Prostate gland (tissue), 2 donors: ENCODE measurements around the gene VCAM1. TPM values are rescaled to one million over a fixed set of nuclear protein-coding genes. Genes with fewer than 3 reads are reported as not detected.

Source experiments
- DNase-seq: peaks from one replicate; pipeline ENCODE4 v3.0.0-alpha.2; 2019; ENCODE audit warnings: low spot score
- H3K27ac ChIP-seq, 2 donors: fragments of 200-600 bp; sonication (generic); 2 replicates each; pipeline ENCODE4 v1.5.1; 2017 to 2019
- H3K27me3 ChIP-seq: fragments of 200-600 bp; sonication (generic); replicated peaks from 2 replicates; pipeline ENCODE4 v1.5.1; 2019; ENCODE audit not compliant: insufficient read depth
- H3K36me3 ChIP-seq, 2 donors: fragments of 200-600 bp; sonication (generic); 1 replicate in 1 of 2; 2 replicates in 1 of 2; pipeline versions ENCODE4 v1.5.1 to v1.8.1; 2017 to 2019
- H3K4me1 ChIP-seq: fragments of 200-600 bp; sonication (generic); replicated peaks from 2 replicates; pipeline ENCODE4 v1.5.1; 2019
- H3K4me3 ChIP-seq, 2 donors: fragments of 200-600 bp; sonication (generic); 2 replicates each; pipeline ENCODE4 v1.5.1; 2017 to 2019
- H3K9me3 ChIP-seq: fragments of 200-600 bp; sonication (generic); 2 replicates; pipeline ENCODE4 v1.5.1; 2017
- POLR2A ChIP-seq: fragments of 450-650 bp; IDR thresholded peaks from one replicate; pipeline ENCODE4 v1.6.1; 2016; ENCODE audit warnings: antibody characterized with exemption, mild to moderate bottlenecking
- POLR2AphosphoS5 ChIP-seq: sonication (generic); formaldehyde crosslinking; IDR thresholded peaks from one replicate; pipeline ENCODE4 v1.6.1; 2017; ENCODE audit warnings: antibody characterized with exemption
- WGBS: methylation state at CpG from one replicate; pipeline ENCODE4 v1.1.5; 2018; 5-methylcytosine and 5-hydroxymethylcytosine counted together
- intact Hi-C: fragments of 100-400 bp; cut with DNase I; formaldehyde crosslinking; loops from one replicate; pipeline ENCODE4 v1.14.2; 2022
- total RNA-seq, 2 donors: library from RNA; depleted of rRNA; stranded (reverse); fragments of >200 nt; gene quantifications; one replicate each; pipeline ENCODE4 v1.1.0, GENCODE V29; 2016
- TF ChIP-seq, protein P1 (sequence below), 4 experiments: fragments of 200-600 bp in 2 of 4; fragments of 450-650 bp in 2 of 4; sonication (generic) in 2 of 4; IDR thresholded peaks; 1 replicate in 3 of 4; 2 replicates in 1 of 4; pipeline ENCODE4 v1.5.1; 2016 to 2019; ENCODE audit warnings: antibody characterized with exemption in 4 of 4, mild to moderate bottlenecking in 2 of 4, moderate library complexity in 2 of 4

The VCAM1 gene
- total RNA-seq, 2 donors from 2014 or later = 2.9 to 9.3 TPM

DNA sequence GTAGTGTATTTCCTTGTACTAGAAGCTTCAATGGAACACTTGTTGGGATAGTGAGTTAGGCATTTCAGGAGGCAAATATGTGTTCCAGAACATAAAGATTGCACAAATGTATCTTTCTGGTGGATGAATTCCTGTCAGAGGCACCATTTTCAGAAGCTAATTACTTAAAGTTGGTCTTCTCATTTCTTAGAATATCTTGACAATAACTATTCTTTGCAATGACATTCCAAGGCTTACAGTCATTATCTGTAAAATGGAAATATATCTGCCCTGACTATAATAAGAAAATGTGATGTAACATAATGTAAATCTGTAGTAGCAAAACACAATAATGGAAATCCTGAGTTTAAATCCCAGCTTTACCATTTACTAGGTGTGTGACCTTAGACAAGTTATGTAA is 2.7 kb downstream of the VCAM1 start:
- Histone ChIP-seq H3K27ac (no peak overlapping the region), H3K9me3 (no peaks in the 10 kb centered on the region), H3K36me3 (no peaks in the 10 kb centered on the region), H3K4me3 (no peak overlapping the region), H3K27me3 (no peaks in the 10 kb centered on the region), H3K4me1 (no peaks in the 10 kb centered on the region)
- TF ChIP-seq, protein P1, sequence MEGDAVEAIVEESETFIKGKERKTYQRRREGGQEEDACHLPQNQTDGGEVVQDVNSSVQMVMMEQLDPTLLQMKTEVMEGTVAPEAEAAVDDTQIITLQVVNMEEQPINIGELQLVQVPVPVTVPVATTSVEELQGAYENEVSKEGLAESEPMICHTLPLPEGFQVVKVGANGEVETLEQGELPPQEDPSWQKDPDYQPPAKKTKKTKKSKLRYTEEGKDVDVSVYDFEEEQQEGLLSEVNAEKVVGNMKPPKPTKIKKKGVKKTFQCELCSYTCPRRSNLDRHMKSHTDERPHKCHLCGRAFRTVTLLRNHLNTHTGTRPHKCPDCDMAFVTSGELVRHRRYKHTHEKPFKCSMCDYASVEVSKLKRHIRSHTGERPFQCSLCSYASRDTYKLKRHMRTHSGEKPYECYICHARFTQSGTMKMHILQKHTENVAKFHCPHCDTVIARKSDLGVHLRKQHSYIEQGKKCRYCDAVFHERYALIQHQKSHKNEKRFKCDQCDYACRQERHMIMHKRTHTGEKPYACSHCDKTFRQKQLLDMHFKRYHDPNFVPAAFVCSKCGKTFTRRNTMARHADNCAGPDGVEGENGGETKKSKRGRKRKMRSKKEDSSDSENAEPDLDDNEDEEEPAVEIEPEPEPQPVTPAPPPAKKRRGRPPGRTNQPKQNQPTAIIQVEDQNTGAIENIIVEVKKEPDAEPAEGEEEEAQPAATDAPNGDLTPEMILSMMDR (IDR thresholded peaks at IDR 0.05) = no peak
- TF ChIP-seq POLR2AphosphoS5 = no peak
- no peak for TF ChIP-seq POLR2A
- DNase-seq = no peak
- intact Hi-C loops = no loop called here

DNA sequence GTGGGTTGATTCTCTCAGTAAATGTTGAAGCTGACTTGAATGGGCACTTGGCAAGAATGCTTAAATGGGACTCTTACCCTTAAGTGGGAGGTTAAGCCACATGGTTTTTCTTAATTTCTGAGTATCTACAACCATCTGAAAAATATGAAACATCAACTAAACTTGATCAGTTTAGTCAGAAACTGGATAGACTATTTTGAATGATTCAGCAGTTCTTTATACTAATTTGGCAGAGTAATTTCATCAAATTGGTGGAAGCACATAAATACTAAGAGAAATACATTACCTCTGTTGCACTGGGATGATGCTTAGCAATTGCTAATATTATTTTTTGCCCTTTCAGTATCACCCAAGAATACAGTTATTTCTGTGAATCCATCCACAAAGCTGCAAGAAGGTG is 4.7 kb downstream of the VCAM1 start:
- H3K36me3 ChIP-seq = no peaks in the 10 kb centered on the region
- H3K4me3 ChIP-seq = no peak overlapping the region
- H3K27me3 ChIP-seq = no peaks in the 10 kb centered on the region
- H3K27ac ChIP-seq = no peak overlapping the region
- TF ChIP-seq POLR2A (no peak), POLR2AphosphoS5 (no peak)
- TF ChIP-seq, protein P1 (IDR thresholded peaks at IDR 0.05) = no peak
- no peak for DNase-seq
- intact Hi-C loops = no loop called here
- H3K9me3 ChIP-seq = no peaks in the 10 kb centered on the region
- no peaks in the 10 kb centered on the region for H3K4me1 ChIP-seq

DNA sequence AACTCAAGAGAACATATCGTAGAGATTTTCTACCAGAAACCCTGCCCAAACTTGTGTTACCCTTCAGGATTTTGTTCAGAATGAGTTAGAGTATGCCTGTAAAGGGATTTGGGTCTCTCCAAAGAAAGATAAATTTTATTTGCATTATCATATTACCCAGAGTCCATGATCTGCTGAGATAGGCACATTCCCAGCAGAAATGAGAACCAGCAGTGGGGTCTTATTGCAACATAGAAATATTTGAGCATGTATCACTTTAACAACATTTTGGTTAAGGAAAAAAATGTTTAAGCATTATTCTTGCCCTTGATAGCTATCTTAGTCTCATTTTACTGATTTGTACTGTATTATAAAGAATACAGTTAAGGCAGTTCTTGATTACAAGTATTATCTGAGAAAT is 10.6 kb downstream of the VCAM1 start:
- Histone ChIP-seq H3K4me3 (no peak overlapping the region), H3K27ac (no peak overlapping the region), H3K9me3 (no peaks in the 10 kb centered on the region), H3K36me3 (no peaks in the 10 kb centered on the region), H3K27me3 (no peaks in the 10 kb centered on the region), H3K4me1 (no peaks in the 10 kb centered on the region)
- no peak for DNase-seq
- no peak for TF ChIP-seq POLR2AphosphoS5
- TF ChIP-seq, protein P1 (IDR thresholded peaks at IDR 0.05) = no peak
- intact Hi-C loops = no loop called here
- 60% methylated on average over 1 of the region's 1 CpG for WGBS

DNA sequence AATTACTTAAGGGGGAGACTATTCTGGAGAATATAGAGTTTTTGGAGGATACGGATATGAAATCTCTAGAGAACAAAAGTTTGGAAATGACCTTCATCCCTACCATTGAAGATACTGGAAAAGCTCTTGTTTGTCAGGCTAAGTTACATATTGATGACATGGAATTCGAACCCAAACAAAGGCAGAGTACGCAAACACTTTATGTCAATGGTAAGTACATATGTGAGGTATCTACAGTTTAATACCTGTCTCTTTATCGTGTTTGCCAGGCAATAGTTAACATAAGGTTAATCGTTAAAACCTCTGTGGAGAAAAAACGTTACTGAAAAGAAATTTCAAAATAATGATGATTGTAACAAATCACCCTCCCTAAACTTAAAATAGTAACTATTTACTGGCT is 11.8 kb downstream of the VCAM1 start:
- Histone ChIP-seq H3K9me3 (no peaks in the 10 kb centered on the region), H3K27ac (no peak overlapping the region), H3K4me1 (no peaks in the 10 kb centered on the region), H3K4me3 (no peak overlapping the region), H3K27me3 (no peaks in the 10 kb centered on the region), H3K36me3 (no peaks in the 10 kb centered on the region)
- WGBS = 89% methylated on average over 6 of the region's 6 CpGs
- intact Hi-C loops = no loop called here
- TF ChIP-seq POLR2A (no peak), POLR2AphosphoS5 (no peak)
- TF ChIP-seq, protein P1 (IDR thresholded peaks at IDR 0.05) = no peak
- no peak for DNase-seq

DNA sequence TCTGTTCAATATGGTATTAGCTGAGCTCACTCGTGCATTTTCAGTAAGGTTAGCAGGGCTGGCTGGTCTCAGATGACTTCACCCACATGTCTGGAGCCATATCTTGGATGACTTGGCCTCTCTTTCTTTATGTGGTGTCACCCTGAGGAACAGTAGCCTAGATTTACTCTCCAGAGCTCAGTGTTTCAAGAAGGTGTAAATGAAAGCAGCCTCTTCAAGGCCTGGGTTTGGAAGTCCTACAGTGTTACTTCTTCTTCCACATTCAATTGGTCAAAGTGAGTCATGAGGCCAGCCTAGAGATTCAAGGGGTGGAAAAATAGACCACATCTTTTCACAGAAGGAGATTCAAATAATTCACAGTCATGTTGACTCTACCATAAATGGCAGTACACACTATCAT is 12.2 kb downstream of the VCAM1 start:
- no peaks in the 10 kb centered on the region for H3K9me3 ChIP-seq
- no peaks in the 10 kb centered on the region for H3K4me1 ChIP-seq
- TF ChIP-seq POLR2AphosphoS5 (no peak), POLR2A (no peak)
- TF ChIP-seq, protein P1 (IDR thresholded peaks at IDR 0.05) = no peak
- no peaks in the 10 kb centered on the region for H3K36me3 ChIP-seq
- H3K27ac ChIP-seq = no peak overlapping the region
- intact Hi-C loops = no loop called here
- WGBS = 75% methylated on average over 1 of the region's 1 CpG
- no peak for DNase-seq
- H3K27me3 ChIP-seq = no peaks in the 10 kb centered on the region
- H3K4me3 ChIP-seq = no peak overlapping the region
